Inferior parietal cortex (tissue), 1 donor: Measurements from ENCODE around the gene ANO9.

Experiments used
- DNase-seq: peaks from one replicate; pipeline ENCODE4 v3.0.0-alpha.2; 2016; ENCODE audit errors: extremely low spot score

The ANO9 gene

DNA sequence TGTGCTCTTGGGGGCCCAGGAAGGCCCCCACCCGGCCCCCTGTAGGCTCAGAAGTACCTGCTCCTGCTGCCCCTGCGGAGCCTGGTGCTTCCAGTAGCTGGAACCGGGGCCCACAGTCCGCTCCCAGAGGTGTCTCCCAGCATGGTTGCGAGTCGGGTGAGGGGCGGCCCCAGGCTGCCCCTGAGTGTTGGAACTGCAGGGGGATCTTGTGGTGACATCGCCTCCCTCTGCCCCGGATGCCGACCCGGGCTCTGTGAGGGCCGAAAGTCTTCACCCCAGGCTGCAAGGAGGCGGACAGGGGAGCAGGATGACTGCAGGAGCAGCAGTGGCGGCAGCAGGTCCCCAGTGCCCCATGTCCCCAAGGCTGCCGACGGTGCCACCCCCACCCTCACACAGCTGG lies 57.3 kb downstream of the ANO9 start:
- no peak for DNase-seq

DNA sequence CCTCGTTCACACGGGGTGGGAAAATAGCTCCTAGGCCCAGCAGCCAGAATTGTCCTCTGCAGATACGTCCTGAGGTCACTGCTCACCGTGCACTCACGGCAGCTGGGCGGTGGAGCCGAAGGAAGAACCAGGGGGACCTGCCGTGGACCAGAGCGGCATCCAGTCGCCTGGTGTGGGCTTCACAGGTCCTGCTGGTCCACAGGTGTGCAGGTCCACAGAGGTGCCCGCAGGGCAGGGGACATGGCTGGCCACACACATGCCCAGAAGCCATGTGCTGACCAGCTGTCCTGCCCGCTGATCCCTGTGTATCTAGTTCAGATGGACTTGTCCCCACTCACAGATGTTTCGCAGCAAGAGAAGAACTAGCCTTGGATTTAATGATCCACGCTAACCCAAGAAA lies 58.4 kb downstream of the ANO9 start:
- DNase-seq: no peak

DNA sequence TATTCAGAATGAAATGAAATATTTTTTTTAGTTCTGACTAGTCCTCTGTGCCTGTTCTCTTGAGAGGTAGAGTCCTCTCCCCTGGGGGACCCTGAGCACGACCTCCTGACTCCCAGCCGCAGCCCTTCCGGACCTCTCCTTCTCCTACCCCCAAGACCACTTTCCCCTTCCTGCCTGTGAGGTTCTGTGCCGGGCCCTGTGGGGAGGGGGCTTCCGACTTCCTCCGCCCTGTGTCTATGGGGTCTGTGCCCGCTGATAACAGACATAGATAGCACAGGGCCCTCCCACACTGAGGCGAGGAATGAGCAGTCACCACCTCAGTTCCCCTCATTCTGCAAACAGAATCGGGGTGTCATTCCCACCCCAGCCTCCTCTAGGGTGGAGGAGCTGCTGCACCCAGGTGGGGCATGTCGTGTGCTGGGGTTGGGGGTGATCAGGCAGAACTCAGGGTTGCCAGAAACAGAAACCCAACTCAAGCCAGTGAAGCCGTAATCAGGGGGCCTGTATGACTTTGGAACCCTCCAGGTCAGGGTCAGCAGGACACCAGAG lies 59.7 kb downstream of the ANO9 start:
- DNase-seq: no peak

DNA sequence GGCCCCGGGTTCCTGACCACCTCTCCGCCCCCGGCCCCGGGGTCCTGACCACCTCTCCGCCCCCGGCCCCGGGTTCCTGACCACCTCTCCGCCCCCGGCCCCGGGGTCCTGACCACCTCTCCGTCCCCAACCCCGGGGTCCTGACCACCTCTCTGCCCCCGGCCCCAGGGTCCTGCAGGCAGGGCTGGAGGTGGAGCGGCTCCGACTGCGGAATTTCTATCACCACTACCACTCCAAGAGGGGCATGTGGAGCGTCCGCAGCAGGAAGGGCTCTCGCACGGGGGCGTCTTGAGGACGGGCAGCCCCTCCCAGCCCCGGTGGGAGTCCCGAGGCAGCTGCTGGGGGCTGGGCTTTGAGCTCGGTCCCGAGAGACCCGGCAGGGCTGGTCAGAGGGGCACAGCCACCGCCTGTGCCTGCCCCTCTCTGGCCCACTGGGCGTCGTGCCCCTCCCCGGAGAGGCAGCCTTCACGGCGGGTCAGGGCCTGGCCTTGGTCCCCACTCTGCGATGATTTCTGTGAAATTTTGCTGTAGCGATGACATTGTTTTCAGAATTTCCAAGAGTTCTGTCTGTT lies 60.2 kb downstream of the ANO9 start:
- no peak for DNase-seq

DNA sequence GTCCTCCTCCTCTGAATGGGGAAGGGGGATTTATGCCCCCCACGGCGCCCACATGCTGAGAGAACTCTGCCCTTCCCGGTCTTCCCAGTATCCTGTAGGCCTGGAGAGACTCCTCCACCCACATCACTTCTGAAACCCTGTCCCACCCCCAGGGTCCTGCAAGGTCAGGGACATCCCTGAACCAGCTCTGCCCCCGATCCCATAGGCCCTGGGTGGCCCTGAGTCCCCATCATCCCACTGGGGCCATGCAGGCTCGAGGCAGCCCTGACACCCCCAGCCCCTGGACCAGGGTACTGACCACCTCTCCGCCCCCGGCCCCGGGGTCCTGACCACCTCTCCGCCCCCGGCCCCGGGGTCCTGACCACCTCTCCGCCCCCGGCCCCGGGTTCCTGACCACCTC lies 60.8 kb downstream of the ANO9 start:
- no peak for DNase-seq

DNA sequence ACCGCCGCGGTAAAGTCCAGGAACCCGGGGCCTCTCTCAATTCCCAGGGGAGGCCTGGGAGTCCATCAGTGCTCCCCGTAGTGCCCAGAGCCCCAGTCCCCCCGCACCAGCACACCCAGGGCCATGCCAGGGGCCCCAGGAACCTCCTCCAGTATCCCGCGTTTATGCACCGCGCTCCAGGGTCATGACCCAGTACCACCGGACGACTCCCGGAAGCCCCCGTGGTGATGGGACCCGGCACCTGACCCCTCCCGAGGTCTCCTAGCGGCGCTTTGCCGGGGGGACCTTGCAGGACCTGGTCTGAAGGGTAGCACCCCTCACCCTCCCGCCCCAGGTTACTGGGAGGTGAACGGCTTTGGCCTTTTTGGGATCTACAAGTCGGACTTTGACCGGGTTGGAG lies 61.3 kb downstream of the ANO9 start:
- no peak for DNase-seq

DNA sequence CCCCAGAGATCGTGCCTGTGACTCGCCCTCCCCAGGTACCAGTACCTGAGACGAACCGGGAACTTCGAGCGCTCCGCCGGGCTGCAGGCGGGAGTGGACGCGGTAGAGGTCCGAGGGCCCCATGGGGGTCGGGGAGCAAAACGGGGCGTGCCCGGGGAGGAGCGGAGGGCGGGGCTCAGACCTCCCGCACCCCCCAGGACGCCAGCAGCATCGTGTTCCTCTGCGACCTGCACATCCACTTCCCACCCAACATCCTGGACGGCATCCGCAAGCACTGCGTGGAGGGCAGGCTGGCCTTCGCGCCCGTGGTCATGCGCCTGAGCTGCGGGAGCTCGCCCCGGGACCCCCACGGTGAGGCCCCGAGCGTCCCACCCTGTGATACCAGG lies 61.7 kb downstream of the ANO9 start:
- DNase-seq: no peak

DNA sequence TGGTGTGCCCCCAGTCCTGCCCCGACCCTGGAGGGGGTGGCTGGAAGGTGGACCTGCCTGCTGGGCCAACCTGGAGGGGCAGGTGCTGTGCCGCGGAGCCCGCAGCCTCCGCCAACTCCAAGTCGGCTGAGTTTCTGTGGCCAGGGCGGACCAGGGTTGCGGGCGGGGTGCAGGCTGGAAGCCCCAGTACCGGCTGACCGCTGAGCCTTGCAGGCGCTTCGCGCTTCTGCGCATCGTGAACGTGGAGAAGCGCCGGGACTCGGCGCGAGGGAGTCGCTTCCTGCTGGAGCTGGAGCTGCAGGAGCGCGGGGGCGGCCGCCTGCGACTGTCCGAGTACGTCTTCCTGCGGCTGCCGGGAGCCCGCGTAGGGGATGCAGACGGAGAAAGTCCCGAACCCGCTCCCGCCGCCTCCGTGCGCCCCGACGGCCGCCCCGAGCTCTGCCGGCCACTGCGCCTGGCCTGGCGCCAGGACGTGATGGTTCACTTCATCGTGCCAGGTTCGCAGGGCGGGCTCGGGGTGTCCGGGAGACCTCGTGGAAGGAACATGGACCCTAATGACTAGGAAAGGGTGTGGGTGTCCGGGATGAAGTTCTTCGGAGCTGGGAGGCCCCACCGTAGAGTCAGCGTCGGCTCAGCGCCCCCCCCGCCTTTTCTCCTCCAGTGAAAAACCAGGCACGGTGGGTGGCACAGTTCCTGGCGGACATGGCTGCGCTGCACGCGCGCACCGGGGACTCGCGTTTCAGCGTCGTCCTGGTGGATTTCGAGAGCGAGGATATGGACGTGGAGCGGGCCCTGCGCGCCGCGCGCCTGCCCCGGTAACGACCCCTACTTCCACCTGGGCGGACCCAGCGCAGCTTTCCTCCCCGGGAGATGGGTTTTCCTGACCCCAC lies 62.4 kb downstream of the ANO9 start:
- DNase-seq: no peak

DNA sequence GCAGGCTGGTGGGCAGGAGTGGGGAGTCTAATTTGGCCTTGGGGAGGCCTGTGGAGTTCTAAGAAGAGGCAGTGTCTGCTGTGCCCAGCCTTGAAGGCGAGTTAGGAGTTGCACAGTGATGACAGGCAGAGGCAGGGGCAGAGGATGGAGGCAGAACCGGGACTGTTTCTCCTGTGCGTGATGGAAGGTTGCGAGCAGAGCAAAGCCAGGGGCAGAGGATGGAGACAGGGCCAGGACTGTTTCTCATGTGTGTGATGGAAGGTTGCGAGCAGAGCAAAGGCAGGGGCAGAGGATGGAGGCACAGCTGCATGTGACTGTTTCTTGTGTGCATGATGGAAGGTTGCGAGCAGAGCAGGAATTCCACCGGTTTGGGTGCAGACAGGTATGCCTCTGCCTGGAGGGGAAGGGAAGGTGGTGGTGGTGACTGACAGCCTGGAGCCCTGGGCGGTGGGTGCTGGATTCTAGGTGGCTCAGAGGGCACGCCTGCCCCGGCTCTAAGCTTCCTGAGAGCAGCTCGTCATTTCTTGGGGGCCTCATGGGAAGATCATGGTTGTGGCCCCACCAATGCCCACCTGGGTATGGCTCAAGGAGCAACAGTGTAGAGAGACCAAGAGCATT lies 63.8 kb downstream of the ANO9 start:
- DNase-seq: no peak

DNA sequence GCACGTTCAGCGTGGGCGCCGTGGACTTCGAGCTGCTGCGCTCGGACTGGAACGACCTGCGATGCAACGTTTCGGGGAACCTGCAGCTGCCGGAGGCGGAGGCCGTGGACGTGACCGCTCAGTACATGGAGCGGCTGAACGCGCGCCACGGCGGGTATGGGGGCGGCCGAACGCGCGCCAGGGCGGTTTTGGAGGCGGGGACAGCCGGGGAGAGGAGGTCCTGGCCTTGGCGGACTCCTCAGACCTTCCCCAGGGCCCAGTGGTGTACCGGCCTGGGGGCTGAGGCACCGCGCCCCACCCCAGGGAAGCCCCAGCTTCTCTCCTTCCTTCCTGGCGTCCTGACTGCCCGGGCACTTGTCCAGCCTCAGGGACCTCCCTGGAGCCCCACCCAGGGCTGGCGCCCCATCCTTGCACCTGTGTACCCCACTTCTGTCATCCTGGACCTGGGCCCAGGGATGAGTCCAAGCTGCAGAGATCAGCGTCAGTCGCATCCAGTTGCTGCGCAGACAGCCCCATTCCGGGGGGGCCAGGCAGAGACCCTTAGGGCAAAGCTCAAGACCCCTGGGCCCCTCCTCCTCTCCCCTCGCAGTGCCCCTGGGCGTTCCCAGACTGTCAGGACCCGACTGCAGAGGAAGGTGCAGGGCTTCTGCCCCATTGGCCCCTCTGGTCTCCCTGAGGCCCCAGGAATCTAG lies 64.5 kb downstream of the ANO9 start:
- no peak for DNase-seq

DNA sequence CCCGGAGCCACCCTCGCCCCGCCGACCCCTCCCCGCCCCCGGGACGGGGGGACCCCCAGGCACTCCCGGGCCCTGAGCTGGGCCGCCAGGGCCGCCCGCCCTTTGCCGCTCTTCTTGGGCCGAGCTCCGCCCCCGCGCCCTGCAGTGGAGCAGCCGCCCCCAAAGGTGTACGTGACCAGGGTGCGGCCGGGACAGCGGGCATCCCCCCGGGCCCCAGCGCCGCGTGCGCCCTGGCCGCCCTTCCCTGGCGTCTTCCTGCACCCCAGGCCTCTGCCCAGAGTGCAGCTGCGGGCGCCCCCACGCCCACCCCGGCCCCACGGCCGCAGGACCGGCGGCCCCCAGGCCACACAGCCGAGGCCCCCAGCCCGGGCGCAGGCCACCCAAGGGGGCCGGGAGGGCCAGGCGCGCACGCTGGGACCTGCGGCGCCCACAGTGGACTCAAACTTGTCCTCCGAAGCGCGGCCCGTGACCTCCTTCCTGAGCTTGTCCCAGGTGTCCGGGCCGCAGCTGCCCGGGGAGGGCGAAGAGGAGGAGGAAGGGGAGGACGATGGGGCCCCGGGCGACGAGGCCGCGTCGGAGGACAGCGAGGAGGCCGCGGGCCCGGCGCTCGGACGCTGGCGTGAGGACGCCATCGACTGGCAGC lies 65.2 kb downstream of the ANO9 start:
- no peak for DNase-seq

DNA sequence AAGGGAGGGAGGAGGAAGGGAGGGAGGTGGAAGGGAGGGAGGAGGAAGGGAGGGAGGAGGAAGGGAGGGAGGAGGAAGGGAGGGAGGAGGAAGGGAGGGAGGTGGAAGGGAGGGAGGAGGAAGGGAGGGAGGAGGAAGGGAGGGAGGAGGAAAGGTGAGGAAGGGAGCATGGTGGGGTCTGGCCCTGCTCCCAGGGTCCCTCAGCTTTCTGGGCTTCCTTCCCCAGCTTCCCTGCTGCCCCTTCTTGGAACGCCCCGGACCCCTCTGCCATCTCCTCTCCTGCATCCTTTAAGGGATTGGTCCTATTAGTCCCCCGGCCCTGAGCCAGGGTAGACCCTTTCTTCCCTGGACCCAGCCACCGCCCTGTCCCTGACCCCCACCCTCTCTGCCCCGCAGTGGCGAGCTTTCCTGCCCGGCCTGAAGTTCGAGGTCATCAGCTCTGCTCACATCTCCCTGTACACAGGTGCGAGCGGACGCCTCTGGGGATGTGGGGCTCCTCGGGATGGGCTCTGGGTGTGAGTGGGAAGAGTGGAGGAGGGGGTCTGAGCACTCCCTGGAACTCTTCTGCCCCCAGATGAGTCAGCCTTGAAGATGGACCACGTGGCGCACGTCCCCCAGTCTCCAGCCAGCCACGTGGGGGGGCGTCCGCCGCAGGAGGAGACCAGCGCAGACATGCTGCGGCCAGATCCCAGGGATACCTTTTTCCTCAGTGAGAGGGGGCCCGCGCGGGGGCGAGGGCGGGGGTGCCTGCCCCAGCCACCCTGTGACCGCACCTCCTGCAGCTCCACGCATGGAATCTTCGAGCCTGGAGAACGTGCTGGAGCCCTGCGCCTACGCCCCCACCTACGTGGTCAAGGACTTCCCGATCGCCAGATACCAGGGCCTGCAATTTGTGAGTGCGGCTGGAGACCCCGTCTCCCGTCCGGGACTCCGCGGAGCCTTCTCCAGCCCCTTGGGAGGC lies 66.5 kb downstream of the ANO9 start:
- no peak for DNase-seq

DNA sequence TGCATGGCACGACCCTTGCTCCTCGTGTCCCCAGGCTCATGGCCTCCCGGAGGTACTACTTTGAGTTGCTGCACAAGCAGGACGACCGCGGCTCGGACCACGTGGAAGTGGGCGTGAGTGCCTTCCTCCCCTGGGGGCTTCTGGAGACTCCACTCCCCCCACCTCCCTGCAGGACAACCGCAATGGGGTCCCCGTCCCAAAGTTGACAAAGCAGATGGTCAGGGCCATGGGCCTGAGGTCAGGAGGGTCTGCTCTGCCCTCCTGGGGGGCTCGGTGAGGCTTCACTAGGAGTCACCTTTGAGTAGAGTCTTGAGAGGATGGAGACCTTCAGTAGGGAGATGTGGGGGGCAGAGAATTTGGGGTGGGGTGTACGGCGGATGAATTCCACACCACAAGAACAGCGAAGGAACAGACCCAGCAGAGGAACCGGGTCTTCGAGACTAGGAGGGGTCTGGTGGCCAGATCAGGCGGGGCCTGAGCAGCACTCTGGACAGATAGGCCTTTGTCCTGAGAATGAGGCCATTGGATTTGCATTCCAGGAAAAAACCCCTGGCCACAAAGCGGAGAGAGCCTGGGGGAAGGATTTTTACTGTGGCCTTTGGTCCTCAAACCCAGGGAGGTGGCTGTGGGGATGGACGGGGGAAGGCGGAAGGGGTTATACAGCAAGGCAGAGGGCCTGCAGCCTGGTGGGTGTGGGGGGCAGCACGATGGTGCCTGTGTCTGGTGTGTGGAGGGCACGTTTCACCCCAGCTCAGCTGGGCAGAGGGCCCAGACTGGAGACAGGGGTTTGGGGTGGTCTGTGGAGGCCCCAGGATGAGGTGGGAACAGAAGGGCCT lies 67.9 kb downstream of the ANO9 start:
- peak; percentile 51 for DNase-seq

DNA sequence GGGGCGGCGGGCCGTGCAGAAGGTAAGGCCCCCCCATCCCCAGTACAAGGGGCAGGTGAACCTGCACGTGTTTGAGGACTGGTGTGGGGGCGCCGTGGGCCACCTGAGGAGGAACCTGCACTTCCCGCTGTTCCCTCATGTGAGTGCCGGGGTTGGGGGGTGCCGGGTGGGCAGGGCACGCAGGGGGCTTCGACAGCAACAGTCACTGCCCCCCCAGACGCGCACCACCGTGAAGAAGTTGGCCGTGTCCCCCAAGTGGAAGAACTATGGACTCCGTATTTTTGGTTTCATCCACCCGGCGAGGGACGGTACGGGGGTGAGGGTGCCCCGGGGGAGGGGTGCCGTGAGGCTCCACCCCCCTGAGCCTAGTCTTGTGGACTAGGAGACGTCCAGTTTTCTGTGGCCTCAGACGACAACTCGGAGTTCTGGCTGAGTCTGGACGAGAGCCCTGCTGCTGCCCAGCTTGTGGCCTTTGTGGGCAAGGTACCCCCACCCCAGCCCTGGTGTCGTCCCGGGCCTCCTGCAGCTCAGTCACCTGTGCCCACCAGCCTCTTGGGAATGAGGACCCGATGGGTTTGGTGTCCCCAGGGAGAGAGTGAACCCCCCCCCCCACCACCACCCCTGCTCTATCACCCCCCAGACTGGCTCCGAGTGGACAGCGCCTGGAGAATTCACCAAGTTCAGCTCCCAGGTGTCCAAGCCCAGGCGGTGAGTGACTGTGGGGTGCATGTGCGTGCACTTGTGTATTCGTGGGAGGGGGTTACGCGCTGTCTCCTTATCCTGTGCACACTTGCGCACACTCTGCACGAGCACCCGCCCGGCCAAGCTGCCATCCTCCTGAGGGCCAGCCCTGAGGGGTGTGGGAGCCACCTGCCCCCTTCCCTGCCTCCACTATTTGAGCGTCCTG lies 68.7 kb downstream of the ANO9 start:
- DNase-seq: no peak

DNA sequence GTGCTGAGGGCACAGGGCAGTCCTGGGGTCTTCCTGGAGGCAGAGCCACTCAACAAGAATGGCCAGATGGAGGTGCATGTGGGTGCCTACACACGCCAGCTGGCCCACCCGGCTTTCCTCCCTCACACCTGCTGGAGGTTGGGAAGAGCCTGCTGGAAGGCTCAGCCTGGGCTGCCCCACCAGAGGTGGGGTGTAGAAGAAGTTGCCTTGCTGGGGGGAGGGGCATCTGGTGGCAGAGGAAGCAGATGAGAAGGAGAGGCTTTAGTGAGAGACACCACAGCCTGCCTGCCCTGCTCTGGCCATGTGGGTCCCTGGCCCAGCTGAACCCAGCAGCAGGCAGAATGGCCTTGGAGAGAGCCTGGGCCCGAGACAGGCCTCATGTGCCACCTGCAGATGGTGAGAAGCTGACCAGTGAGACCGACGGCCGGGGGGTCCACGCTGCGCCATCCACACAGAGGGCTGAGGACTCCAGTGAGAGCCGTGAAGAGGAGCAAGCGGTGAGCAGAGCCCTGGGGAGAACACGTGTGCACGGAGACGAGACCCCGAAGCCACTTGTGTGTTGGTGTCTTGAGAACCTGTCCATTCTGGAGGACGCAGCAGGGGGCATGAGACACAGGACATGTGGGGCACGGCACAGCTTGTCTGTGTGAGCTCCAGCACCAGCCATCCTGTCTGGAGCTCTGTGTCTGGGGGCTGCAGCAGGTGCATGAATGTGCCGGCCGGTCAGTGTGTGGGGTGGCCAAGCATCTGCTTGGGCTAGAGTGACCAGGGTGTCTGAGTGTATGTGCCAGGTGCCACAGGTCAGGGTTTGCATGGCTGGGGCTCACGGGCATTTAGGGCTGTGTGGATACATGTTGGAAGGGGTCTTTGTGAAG lies 69.9 kb downstream of the ANO9 start:
- DNase-seq: no peak

DNA sequence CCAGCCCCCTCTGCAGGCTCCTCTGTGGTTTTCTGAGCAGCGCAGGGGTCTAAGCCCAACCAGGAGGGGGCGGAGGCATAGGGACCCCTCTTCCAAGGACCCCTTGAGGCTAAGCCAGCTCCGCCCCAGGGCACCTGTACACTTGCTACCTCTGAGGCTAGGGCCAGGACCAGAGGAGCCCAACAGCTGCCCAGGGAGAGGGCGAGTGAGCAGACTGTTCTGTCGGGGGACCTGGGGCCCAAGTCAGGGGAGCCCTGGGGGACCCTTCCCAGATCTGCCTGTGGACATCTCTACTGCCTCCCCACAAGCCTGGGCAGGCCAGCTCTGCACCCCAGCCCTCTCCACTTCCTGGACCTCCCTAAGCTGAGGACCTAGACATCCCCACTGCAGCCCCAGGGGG lies 70.8 kb downstream of the ANO9 start:
- no peak for DNase-seq

DNA sequence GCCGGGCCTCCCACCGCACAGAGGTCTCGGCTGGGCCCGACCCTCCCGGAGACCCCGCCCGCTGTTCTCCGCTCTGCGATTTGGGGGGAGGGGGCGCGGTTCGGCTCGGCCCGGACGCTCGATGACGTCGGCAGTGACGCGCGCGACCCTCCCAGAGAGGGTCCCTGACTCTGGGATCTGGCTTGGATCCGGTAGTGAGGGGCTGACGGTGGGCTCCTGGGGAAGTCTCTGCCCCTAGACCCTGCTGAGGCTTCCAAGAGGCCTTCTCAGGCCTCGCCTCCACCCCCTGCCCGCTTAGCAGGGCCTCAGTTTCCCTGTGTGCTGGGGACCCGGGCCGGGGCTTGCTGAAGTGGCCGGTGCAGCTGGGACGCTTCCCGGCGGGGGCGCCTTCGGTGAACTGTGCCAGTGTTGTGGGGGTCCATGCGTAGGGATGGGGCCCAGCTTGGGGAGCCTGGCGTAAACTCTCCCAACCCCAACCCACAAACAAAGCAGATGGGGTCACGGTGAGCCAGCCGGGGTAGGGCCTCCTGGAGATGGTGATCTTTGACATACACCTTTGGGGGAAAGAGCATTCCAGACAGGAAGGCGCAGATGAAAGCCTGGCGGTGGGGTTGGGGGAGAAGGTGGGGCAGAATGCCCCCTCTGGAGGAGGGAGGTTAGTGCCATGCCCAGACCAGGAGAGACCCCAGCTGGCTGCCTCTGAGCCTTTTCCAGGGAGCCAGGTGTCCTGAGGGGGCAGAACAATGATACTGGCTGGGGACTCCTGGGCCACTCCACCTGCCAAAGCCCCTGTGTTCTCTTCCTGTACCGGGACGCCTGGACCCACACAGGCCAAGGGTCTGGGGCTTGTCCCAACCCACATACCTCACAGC lies 71.5 kb downstream of the ANO9 start:
- no peak for DNase-seq
